A549 (cell line): ENCODE data around the gene PI4KA. TPM values are rescaled to one million over a fixed set of nuclear protein-coding genes. Genes with fewer than 3 reads are reported as not detected.

Experiments used
- ATAC-seq, 2 experiments: fragments of 200-7000 bp in 1 of 2; fragments of >200 bp in 1 of 2; cut with Nextera tagmentation in 1 of 2; cut with Tn5 transposase in 1 of 2; 3 replicates each; pipeline versions ENCODE4 v1.8.0 to v1.9.1; 2018 to 2020; ENCODE audit warnings: mild to moderate bottlenecking in 1 of 2, moderate library complexity in 1 of 2
- CTCF ChIA-PET: fragments of 300-600 bp; sonication (Branson Sonifier 250); formaldehyde crosslinking; extraction: SDS; loops from one replicate; lab custom pipeline; 2021; ENCODE audit warnings: antibody characterized with exemption, inconsistent platforms; lab: Yijun Ruan, JAX
- POLR2A ChIA-PET: fragments of 350-600 bp; formaldehyde crosslinking; extraction: SDS; loops from one replicate; lab custom pipeline; 2021; ENCODE audit warnings: antibody characterized with exemption, inconsistent platforms; lab: Yijun Ruan, JAX
- DNase-seq, 2 experiments: peaks; one replicate each; pipeline versions ENCODE4 v3.0.0 to v3.0.0-alpha.2; 2011 to 2016; ENCODE audit warnings: low read depth in 1 of 2, low spot score in 1 of 2
- FAIRE-seq: peaks from 2 replicates; lab custom pipeline; 2011; peaks lifted over from hg19 to GRCh38; lab: Jason Lieb, UNC
- H3K27ac ChIP-seq, 2 experiments: fragments of >200 bp; sonication (Bioruptor Twin); formaldehyde crosslinking; 3 replicates each; pipeline ENCODE4 v1.5.1; 2016 to 2017
- H3K4me1 ChIP-seq: fragments of >200 bp; sonication (Bioruptor Twin); formaldehyde crosslinking; 3 replicates; pipeline ENCODE4 v1.6.1; 2016
- H3K4me2 ChIP-seq: fragments of >200 bp; sonication (Bioruptor Twin); formaldehyde crosslinking; 3 replicates; pipeline ENCODE4 v1.6.1; 2016
- H3K4me3 ChIP-seq: fragments of >200 bp; sonication (Bioruptor Twin); formaldehyde crosslinking; 3 replicates; pipeline ENCODE4 v1.5.1; 2016
- H3K9me3 ChIP-seq: fragments of >200 bp; sonication (Bioruptor Twin); formaldehyde crosslinking; 3 replicates; pipeline ENCODE4 v1.6.1; 2016
- BHLHE40 ChIP-seq: IDR thresholded peaks from 2 replicates; pipeline ENCODE4 v1.6.1; 2012; ENCODE audit warnings: low read depth, low read length, inconsistent platforms
- CBX8 ChIP-seq: fragments of 200-600 bp; sonication (generic); IDR thresholded peaks from 2 replicates; pipeline ENCODE4 v1.6.1; 2016
- EHMT2 ChIP-seq: fragments of 200-600 bp; sonication (generic); IDR thresholded peaks from 2 replicates; pipeline ENCODE4 v1.6.1; 2016; ENCODE audit warnings: antibody characterized with exemption, low read depth, mild to moderate bottlenecking, moderate library complexity
- EP300 ChIP-seq, 2 experiments: fragments of >200 bp; sonication (Bioruptor Twin); formaldehyde crosslinking; IDR thresholded peaks; 2 replicates in 1 of 2; 3 replicates in 1 of 2; pipeline ENCODE4 v1.6.1; 2016 to 2017
- ESRRA ChIP-seq: fragments of 150-350 bp; IDR thresholded peaks from 2 replicates; pipeline ENCODE4 v1.6.1; 2014; ENCODE audit warnings: mild to moderate bottlenecking, low read length, borderline replicate concordance
- FOSL2 ChIP-seq, 2 experiments: fragments of 450-650 bp in 1 of 2; fragments of >200 bp in 1 of 2; sonication (Bioruptor Twin) in 1 of 2; formaldehyde crosslinking; IDR thresholded peaks; 2 replicates each; pipeline versions ENCODE4 v1.5.0 to v1.6.1; 2016 to 2020; ENCODE audit warnings: mild to moderate bottlenecking in 1 of 2, moderate library complexity in 1 of 2
- GATA3 ChIP-seq: IDR thresholded peaks from 2 replicates; pipeline ENCODE4 v1.6.1; 2012; ENCODE audit warnings: borderline replicate concordance
- HOXB13 ChIP-seq: fragments of 250-450 bp; sonication (Bioruptor Pico); IDR thresholded peaks from 2 replicates; pipeline ENCODE4 v1.5.0; 2020; ENCODE audit warnings: low read depth, mild to moderate bottlenecking, moderate library complexity
- JUN ChIP-seq, 2 experiments: fragments of >200 bp; sonication (Bioruptor Twin); formaldehyde crosslinking; IDR thresholded peaks; 2 replicates in 1 of 2; 3 replicates in 1 of 2; pipeline ENCODE4 v1.6.1; 2016 to 2017
- MAFK ChIP-seq: fragments of 450-650 bp; IDR thresholded peaks from 2 replicates; pipeline ENCODE4 v1.6.1; 2014; ENCODE audit not compliant: partially characterized antibody
- NFE2L2 ChIP-seq: fragments of 150-350 bp; conservative IDR thresholded peaks from 2 replicates; pipeline ENCODE4 v1.6.1; 2014; ENCODE audit warnings: low read length
- NPAS2 ChIP-seq: fragments of 250-450 bp; sonication (Bioruptor Pico); IDR thresholded peaks from 2 replicates; pipeline ENCODE4 v1.8.0; 2022; ENCODE audit warnings: mild to moderate bottlenecking, moderate library complexity, borderline replicate concordance
- PBX3 ChIP-seq: IDR thresholded peaks from 2 replicates; pipeline ENCODE4 v1.6.1; 2012
- RAD21 ChIP-seq, 2 experiments: fragments of >200 bp in 1 of 2; sonication (Bioruptor Twin) in 1 of 2; formaldehyde crosslinking in 1 of 2; IDR thresholded peaks in 1 of 2; conservative IDR thresholded peaks in 1 of 2; 2 replicates in 1 of 2; 3 replicates in 1 of 2; pipeline ENCODE4 v1.6.1; 2012 to 2018; ENCODE audit warnings: inconsistent platforms in 1 of 2
- RCOR1 ChIP-seq: fragments of 150-350 bp; IDR thresholded peaks from 2 replicates; pipeline ENCODE4 v1.6.1; 2014; ENCODE audit warnings: antibody characterized with exemption, low read length, low read depth
- RFX5 ChIP-seq: fragments of 450-650 bp; IDR thresholded peaks from 2 replicates; pipeline ENCODE4 v1.7.1; 2014; ENCODE audit warnings: antibody characterized with exemption, mild to moderate bottlenecking, moderate library complexity
- SMC3 ChIP-seq: fragments of >200 bp; sonication (Bioruptor Twin); formaldehyde crosslinking; IDR thresholded peaks from 3 replicates; pipeline ENCODE4 v1.6.1; 2018; ENCODE audit warnings: inconsistent platforms
- SREBF2 ChIP-seq: fragments of 450-650 bp; IDR thresholded peaks from 2 replicates; pipeline ENCODE4 v1.6.1; 2014; ENCODE audit warnings: mild to moderate bottlenecking, moderate library complexity
- TFCP2L1 ChIP-seq: fragments of 250-450 bp; sonication (Bioruptor Pico); IDR thresholded peaks from 2 replicates; pipeline ENCODE4 v1.5.0; 2021; ENCODE audit warnings: mild to moderate bottlenecking
- TP53 ChIP-seq: fragments of 250-450 bp; sonication (Bioruptor Pico); IDR thresholded peaks from 2 replicates; pipeline ENCODE4 v1.5.0; 2021; ENCODE audit warnings: mild to moderate bottlenecking, moderate library complexity
- USF2 ChIP-seq: fragments of 450-650 bp; IDR thresholded peaks from 2 replicates; pipeline ENCODE4 v1.6.1; 2014; ENCODE audit warnings: antibody characterized with exemption
- ZNF302 ChIP-seq: fragments of 250-450 bp; sonication (Bioruptor Pico); IDR thresholded peaks from 2 replicates; pipeline ENCODE4 v1.9.0; 2021; ENCODE audit warnings: inconsistent platforms, mild to moderate bottlenecking, moderate library complexity
- ZSCAN20 ChIP-seq: fragments of 250-450 bp; sonication (Bioruptor Pico); IDR thresholded peaks from 2 replicates; pipeline ENCODE4 v1.8.0; 2022; ENCODE audit warnings: mild to moderate bottlenecking, moderate library complexity
- WGBS: methylation state at CpG from one replicate; pipeline ENCODE4 v1.1.6; 2017; ENCODE audit errors: missing lambda C conversion rate; 5-methylcytosine and 5-hydroxymethylcytosine counted together
- polyA plus RNA-seq, 4 experiments: library from polyadenylated mRNA; depleted of rRNA in 3 of 4; stranded (reverse); fragments of >200 nt; fragmentation: RNase III in 1 of 4; extraction: RNeasy Plus Mini Kit Qiagen cat#74134 plus additional on column Dnase treatment in 1 of 4; gene quantifications; 2 replicates in 3 of 4; 3 replicates in 1 of 4; pipeline ENCODE4 v1.2.3, GENCODE V29; 2011 to 2017
- TF ChIP-seq, protein P1 (sequence below): fragments of 150-350 bp; IDR thresholded peaks from 2 replicates; pipeline ENCODE4 v1.6.1; 2014; ENCODE audit warnings: low read depth, mild to moderate bottlenecking, low read length
- TF ChIP-seq, protein P2 (sequence below): IDR thresholded peaks from 2 replicates; pipeline ENCODE4 v1.6.1; 2012; ENCODE audit warnings: low read depth, borderline replicate concordance
- TF ChIP-seq, protein P3 (sequence below): fragments of 200-600 bp; sonication (generic); IDR thresholded peaks from 2 replicates; pipeline ENCODE4 v1.6.1; 2016; ENCODE audit warnings: antibody characterized with exemption, mild to moderate bottlenecking, moderate library complexity
- TF ChIP-seq, protein P4 (sequence below): fragments of >200 bp; sonication (Bioruptor Twin); formaldehyde crosslinking; IDR thresholded peaks from 3 replicates; pipeline ENCODE4 v1.6.1; 2016

Gene PI4KA
- polyA plus RNA-seq, 2 of the 4 experiments (the other 2 are of a cell fraction), result 14.4 to 21.3 TPM

DNA sequence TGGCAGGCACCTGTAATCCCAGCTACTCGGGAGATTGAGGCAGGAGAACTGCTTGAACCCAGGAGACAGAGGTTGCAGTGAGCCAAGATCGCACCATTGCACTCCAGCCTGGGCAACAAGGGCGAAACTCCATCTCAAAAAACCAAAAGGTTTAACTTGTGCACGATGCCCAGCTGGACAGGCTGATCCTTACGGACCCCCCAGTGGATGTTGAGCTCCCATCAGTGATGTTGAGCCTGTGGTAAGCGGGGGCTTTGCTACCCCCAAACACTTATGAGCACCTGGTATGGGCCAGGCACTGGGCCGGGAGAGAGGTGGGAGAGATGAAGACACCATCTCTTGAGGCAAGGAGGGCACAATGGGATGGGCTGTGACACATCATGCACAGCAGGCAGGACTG is 92.1 kb downstream of the PI4KA start:
- WGBS, result 94% methylated on average over 5 of the region's 7 CpGs
- ATAC-seq (no peak), DNase-seq (no peak), FAIRE-seq (no peak)
- H3K4me3 ChIP-seq, result no peak overlapping the region
- TF ChIP-seq RFX5, result no peak
- no peak for TF ChIP-seq PBX3
- no peak for TF ChIP-seq RCOR1
- no peak for TF ChIP-seq TFCP2L1 (CRISPR knock-in tag)
- no peak for TF ChIP-seq NPAS2 (CRISPR knock-in tag)
- TF ChIP-seq, protein P1, sequence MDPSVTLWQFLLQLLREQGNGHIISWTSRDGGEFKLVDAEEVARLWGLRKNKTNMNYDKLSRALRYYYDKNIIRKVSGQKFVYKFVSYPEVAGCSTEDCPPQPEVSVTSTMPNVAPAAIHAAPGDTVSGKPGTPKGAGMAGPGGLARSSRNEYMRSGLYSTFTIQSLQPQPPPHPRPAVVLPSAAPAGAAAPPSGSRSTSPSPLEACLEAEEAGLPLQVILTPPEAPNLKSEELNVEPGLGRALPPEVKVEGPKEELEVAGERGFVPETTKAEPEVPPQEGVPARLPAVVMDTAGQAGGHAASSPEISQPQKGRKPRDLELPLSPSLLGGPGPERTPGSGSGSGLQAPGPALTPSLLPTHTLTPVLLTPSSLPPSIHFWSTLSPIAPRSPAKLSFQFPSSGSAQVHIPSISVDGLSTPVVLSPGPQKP, result no peak
- no peak for TF ChIP-seq EP300 (IDR thresholded peaks at IDR 0.05)
- TF ChIP-seq, protein P2, sequence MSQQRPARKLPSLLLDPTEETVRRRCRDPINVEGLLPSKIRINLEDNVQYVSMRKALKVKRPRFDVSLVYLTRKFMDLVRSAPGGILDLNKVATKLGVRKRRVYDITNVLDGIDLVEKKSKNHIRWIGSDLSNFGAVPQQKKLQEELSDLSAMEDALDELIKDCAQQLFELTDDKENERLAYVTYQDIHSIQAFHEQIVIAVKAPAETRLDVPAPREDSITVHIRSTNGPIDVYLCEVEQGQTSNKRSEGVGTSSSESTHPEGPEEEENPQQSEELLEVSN, result no peak
- TF ChIP-seq TP53 (CRISPR knock-in tag), result no peak
- TF ChIP-seq ZNF302 (CRISPR knock-in tag), result no peak
- TF ChIP-seq MAFK, result no peak
- TF ChIP-seq SMC3, result no peak
- no peak for TF ChIP-seq BHLHE40
- TF ChIP-seq, protein P3, sequence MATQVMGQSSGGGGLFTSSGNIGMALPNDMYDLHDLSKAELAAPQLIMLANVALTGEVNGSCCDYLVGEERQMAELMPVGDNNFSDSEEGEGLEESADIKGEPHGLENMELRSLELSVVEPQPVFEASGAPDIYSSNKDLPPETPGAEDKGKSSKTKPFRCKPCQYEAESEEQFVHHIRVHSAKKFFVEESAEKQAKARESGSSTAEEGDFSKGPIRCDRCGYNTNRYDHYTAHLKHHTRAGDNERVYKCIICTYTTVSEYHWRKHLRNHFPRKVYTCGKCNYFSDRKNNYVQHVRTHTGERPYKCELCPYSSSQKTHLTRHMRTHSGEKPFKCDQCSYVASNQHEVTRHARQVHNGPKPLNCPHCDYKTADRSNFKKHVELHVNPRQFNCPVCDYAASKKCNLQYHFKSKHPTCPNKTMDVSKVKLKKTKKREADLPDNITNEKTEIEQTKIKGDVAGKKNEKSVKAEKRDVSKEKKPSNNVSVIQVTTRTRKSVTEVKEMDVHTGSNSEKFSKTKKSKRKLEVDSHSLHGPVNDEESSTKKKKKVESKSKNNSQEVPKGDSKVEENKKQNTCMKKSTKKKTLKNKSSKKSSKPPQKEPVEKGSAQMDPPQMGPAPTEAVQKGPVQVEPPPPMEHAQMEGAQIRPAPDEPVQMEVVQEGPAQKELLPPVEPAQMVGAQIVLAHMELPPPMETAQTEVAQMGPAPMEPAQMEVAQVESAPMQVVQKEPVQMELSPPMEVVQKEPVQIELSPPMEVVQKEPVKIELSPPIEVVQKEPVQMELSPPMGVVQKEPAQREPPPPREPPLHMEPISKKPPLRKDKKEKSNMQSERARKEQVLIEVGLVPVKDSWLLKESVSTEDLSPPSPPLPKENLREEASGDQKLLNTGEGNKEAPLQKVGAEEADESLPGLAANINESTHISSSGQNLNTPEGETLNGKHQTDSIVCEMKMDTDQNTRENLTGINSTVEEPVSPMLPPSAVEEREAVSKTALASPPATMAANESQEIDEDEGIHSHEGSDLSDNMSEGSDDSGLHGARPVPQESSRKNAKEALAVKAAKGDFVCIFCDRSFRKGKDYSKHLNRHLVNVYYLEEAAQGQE, result no peak
- TF ChIP-seq RAD21 (conservative IDR thresholded peaks at IDR 0.05 in 1 of 2, IDR thresholded peaks at IDR 0.05 in 1 of 2), result no peak
- TF ChIP-seq NFE2L2, result no peak
- no peak for TF ChIP-seq FOSL2 (IDR thresholded peaks at IDR 0.05)
- TF ChIP-seq FOSL2 (CRISPR knock-in tag; IDR thresholded peaks at IDR 0.05), result no peak
- no peak for TF ChIP-seq GATA3
- TF ChIP-seq USF2, result no peak
- ChIA-PET POLR2A (interaction anchor here (0.6 kb wide), 1 partner anchor 271 kb away, joined by 3 read pairs; the partner anchor contains the start of gene KLHL22), CTCF (interaction anchor here (1.5 kb wide), 1 partner anchor 12 kb away, joined by 3 read pairs; no protein-coding TSS in a partner anchor)
- H3K4me1 ChIP-seq, result no peaks in the 10 kb centered on the region
- H3K9me3 ChIP-seq, result no peaks in the 10 kb centered on the region
- no peak overlapping the region for H3K27ac ChIP-seq
- no peak overlapping the region for H3K4me2 ChIP-seq

GRCh38 chr22:20765938-20766337 is 92.7 kb downstream of the PI4KA start:
- ChIA-PET POLR2A (interaction anchor here (0.6 kb wide), 1 partner anchor 271 kb away, joined by 3 read pairs; the partner anchor contains the start of gene KLHL22), CTCF (interaction anchor here (0.5 to 1.5 kb wide), 2 partner anchors 12 to 35 kb away, joined by 3 read pairs; no protein-coding TSS in a partner anchor)
- DNase-seq (no peak), ATAC-seq (no peak)
- Histone ChIP-seq H3K4me3 (no peak overlapping the region), H3K27ac (no peak overlapping the region)
- WGBS, result 76% methylated on average over 2 of the region's 2 CpGs
- TF ChIP-seq, protein P4, sequence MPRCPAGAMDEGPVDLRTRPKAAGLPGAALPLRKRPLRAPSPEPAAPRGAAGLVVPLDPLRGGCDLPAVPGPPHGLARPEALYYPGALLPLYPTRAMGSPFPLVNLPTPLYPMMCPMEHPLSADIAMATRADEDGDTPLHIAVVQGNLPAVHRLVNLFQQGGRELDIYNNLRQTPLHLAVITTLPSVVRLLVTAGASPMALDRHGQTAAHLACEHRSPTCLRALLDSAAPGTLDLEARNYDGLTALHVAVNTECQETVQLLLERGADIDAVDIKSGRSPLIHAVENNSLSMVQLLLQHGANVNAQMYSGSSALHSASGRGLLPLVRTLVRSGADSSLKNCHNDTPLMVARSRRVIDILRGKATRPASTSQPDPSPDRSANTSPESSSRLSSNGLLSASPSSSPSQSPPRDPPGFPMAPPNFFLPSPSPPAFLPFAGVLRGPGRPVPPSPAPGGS, result no peak
- TF ChIP-seq CBX8, result no peak
- no peak for TF ChIP-seq FOSL2 (IDR thresholded peaks at IDR 0.05)
- no peak for TF ChIP-seq FOSL2 (CRISPR knock-in tag; IDR thresholded peaks at IDR 0.05)
- TF ChIP-seq NFE2L2, result no peak
- TF ChIP-seq BHLHE40, result no peak
- no peak for TF ChIP-seq JUN (IDR thresholded peaks at IDR 0.05)
- no peak for TF ChIP-seq ESRRA
- TF ChIP-seq RCOR1, result no peak
- no peak for TF ChIP-seq ZSCAN20
- TF ChIP-seq EHMT2, result no peak
- TF ChIP-seq SREBF2, result no peak
- no peak for TF ChIP-seq HOXB13
- TF ChIP-seq EP300 (IDR thresholded peaks at IDR 0.05), result no peak
- TF ChIP-seq TFCP2L1 (CRISPR knock-in tag), result no peak
- TF ChIP-seq, all 56 proteins: peak for 0
- no peaks in the 10 kb centered on the region for H3K4me1 ChIP-seq
- H3K9me3 ChIP-seq, result no peaks in the 10 kb centered on the region
- H3K4me2 ChIP-seq, result no peak overlapping the region
- no peak for FAIRE-seq
